ENCODE measurements around the gene SLC35B2.

The SLC35B2 gene

DNA sequence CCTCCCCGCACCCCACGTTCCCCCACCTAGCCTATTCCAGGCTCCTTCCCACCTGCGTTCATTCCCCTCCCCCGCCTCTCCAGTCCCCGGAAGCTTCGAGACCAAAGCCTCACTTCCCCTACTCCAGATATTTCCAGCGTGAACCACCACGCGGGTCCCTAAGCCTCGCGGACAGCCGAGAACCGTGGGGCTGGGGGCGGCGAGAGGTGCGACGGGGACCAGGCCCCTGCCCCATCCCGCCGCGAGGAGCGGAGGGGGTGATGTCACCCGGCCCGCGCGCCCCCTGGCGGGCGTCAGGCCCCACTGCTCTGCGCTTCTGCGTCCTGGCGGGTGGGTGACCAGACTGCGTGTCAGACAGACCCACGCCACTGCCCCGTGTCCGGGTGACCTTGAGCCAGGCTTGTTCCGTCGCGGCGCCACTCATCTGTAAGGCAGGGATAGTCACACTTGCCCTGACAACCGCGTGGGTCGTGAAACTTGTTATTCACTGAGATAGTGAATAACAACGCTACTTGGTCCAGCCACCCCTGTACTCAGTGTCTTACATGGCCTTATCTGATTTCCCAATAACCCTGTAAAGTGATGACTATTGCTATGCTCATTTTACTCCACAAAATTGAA is 19.4 kb downstream of the SLC35B2 start:
- TF ChIP-seq EZH2 (IDR thresholded peaks at IDR 0.05; ENCODE audit: borderline replicate concordance, low read depth, low read length, severe bottlenecking) (no peak), CTCF (IDR thresholded peaks at IDR 0.05; ENCODE audit: borderline replicate concordance, extremely low read depth, low read length, poor library complexity, severe bottlenecking) (peak; percentile 99)
- Histone ChIP-seq H3K4me3 (ENCODE audit: low read depth in 1 of 2, low read length in 2 of 2) (peak overlapping the region; percentile 12 to 66; a peak in 3 of 4 replicates), H3K27me3 (ENCODE audit: insufficient read depth, low read length, poor library complexity) (no peaks in the 10 kb centered on the region), H3K9me3 (ENCODE audit: insufficient read depth, low read length, severe bottlenecking) (no peaks in the 10 kb centered on the region), H3K4me2 (ENCODE audit: insufficient read depth, low read length) (peak overlapping the region; percentile 86), H3K27ac (ENCODE audit: low read length) (peak overlapping the region; percentile 65), H3K4me1 (ENCODE audit: insufficient read depth, low read length) (peaks cover 16% of the 10 kb centered on the region), H4K20me1 (ENCODE audit: insufficient read depth, low read length) (no peaks in the 10 kb centered on the region), H3K79me2 (ENCODE audit: insufficient read depth, low read length) (no peaks in the 10 kb centered on the region), H3K36me3 (ENCODE audit: insufficient read depth, low read length) (peaks cover 17% of the 10 kb centered on the region), H2AFZ (ENCODE audit: low read depth, low read length) (peak overlapping the region; percentile 90), H3K9ac (ENCODE audit: low read depth, low read length) (peak overlapping the region; percentile 58)
- peak; percentile 90 for ATAC-seq (ENCODE audit: insufficient read depth, low read depth)
- DNase-seq: peak; percentile 74

DNA sequence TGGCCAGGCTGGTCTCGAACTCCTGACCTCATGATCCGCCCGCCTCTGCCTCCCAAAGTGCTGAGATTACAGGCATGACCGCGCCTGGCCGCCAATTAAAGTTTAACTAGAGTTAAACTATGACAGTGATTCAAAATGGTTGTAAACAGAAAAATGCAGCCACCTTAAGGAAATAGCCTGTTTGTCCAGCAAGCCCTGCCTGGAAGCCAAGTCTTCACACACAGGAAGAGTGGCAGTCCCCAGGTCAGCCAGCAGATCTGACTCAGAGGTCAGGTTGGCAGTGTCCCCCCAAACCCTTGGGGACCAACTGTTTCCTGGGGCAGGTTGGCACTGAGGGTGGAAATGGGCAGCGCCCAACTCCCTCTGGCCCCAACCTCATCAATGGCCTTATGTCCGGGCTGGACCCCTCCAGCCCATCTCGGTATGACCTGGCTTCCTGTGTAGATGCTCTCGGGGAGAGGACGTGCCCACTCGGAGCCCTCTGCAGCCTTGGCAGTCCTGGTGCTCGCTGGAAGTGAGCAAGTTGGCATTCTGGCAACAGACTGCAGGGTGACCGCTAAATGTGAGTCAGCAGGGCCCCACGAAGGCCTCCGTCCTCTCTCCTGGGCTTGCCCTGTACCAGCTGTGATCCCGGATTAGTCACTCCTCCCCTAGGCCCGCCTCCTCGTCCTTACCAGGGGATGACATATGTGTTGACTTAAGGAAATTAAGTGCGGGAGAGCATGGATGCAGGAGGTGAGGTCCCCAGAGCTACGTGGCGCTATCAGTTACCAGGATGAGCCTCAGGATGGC is 20.1 kb downstream of the SLC35B2 start:
- peak; percentile 70 for DNase-seq
- H2AFZ ChIP-seq (ENCODE audit: low read depth, low read length): peak overlapping the region; percentile 90
- peaks cover 16% of the 10 kb centered on the region for H3K4me1 ChIP-seq (ENCODE audit: insufficient read depth, low read length)
- H3K4me3 ChIP-seq (ENCODE audit: low read depth in 1 of 2, low read length in 2 of 2): peak overlapping the region; percentile 12 to 66; a peak in 3 of 4 replicates
- H3K4me2 ChIP-seq (ENCODE audit: insufficient read depth, low read length): peak overlapping the region; percentile 86
- no peaks in the 10 kb centered on the region for H3K79me2 ChIP-seq (ENCODE audit: insufficient read depth, low read length)
- H3K27me3 ChIP-seq (ENCODE audit: insufficient read depth, low read length, poor library complexity): no peaks in the 10 kb centered on the region
- ATAC-seq (ENCODE audit: insufficient read depth, low read depth): peak; percentile 77
- H4K20me1 ChIP-seq (ENCODE audit: insufficient read depth, low read length): no peaks in the 10 kb centered on the region
- H3K36me3 ChIP-seq (ENCODE audit: insufficient read depth, low read length): peaks cover 24% of the 10 kb centered on the region
- no peaks in the 10 kb centered on the region for H3K9me3 ChIP-seq (ENCODE audit: insufficient read depth, low read length, severe bottlenecking)
- peak overlapping the region; percentile 58 for H3K9ac ChIP-seq (ENCODE audit: low read depth, low read length)
- TF ChIP-seq CTCF (IDR thresholded peaks at IDR 0.05; ENCODE audit: borderline replicate concordance, extremely low read depth, low read length, poor library complexity, severe bottlenecking): no peak
- TF ChIP-seq EZH2 (IDR thresholded peaks at IDR 0.05; ENCODE audit: borderline replicate concordance, low read depth, low read length, severe bottlenecking): no peak
- H3K27ac ChIP-seq (ENCODE audit: low read length): peak overlapping the region; percentile 65

GRCh38 chr6:44235891-44236516 is 21.3 kb downstream of the SLC35B2 start:
- no peak overlapping the region for H3K9ac ChIP-seq (ENCODE audit: low read depth, low read length)
- peaks cover 16% of the 10 kb centered on the region for H3K4me1 ChIP-seq (ENCODE audit: insufficient read depth, low read length)
- no peak for ATAC-seq (ENCODE audit: insufficient read depth, low read depth)
- H4K20me1 ChIP-seq (ENCODE audit: insufficient read depth, low read length): no peaks in the 10 kb centered on the region; the same call in 1 of the 2 replicates
- no peak overlapping the region for H2AFZ ChIP-seq (ENCODE audit: low read depth, low read length)
- H3K4me2 ChIP-seq (ENCODE audit: insufficient read depth, low read length): no peak overlapping the region
- H3K36me3 ChIP-seq (ENCODE audit: insufficient read depth, low read length): peaks cover 34% of the 10 kb centered on the region
- no peak overlapping the region for H3K27ac ChIP-seq (ENCODE audit: low read length)
- no peaks in the 10 kb centered on the region for H3K9me3 ChIP-seq (ENCODE audit: insufficient read depth, low read length, severe bottlenecking)
- no peak for DNase-seq
- H3K4me3 ChIP-seq (ENCODE audit: low read depth in 1 of 2, low read length in 2 of 2): no peak overlapping the region
- H3K27me3 ChIP-seq (ENCODE audit: insufficient read depth, low read length, poor library complexity): no peaks in the 10 kb centered on the region
- H3K79me2 ChIP-seq (ENCODE audit: insufficient read depth, low read length): no peaks in the 10 kb centered on the region
- TF ChIP-seq CTCF (IDR thresholded peaks at IDR 0.05; ENCODE audit: borderline replicate concordance, extremely low read depth, low read length, poor library complexity, severe bottlenecking): no peak
- no peak for TF ChIP-seq EZH2 (IDR thresholded peaks at IDR 0.05; ENCODE audit: borderline replicate concordance, low read depth, low read length, severe bottlenecking)
